HCT116 (cell line): ENCODE results near the gene RIBC2. TPM values are rescaled to one million over a fixed set of nuclear protein-coding genes. Genes with fewer than 3 reads are reported as not detected.

ENCODE experiments used
- ATAC-seq: fragments of 200-7000 bp; cut with Tn5 transposase; 2 replicates; pipeline ENCODE4 v1.9.1; 2020; ENCODE audit warnings: mild to moderate bottlenecking, moderate library complexity
- BruUV-seq: library from RNA; stranded (reverse); fragments of 400-500 nt; replicated peaks from 2 replicates; lab custom pipeline; 2021; lab: Mats Ljungman, UMichigan
- CTCF ChIA-PET: fragments of 300-600 bp; sonication (Branson Sonifier 250); formaldehyde crosslinking; loops from one replicate; lab custom pipeline; 2021; ENCODE audit warnings: antibody characterized with exemption; lab: Charles Lee
- POLR2A ChIA-PET: fragments of 300-600, 350-600 bp; sonication (Branson Sonifier 250); formaldehyde crosslinking; loops from one replicate; lab custom pipeline; 2021; ENCODE audit warnings: antibody characterized with exemption; lab: Charles Lee
- RAD21 ChIA-PET, 2 experiments: fragments of 300-600 bp; sonication (Branson Sonifier 250); formaldehyde crosslinking; loops; one replicate each; lab custom pipeline; 2023; ENCODE audit warnings: low total read pairs in 2 of 2; ENCODE audit not compliant: uncharacterized antibody in 2 of 2, unreplicated experiment in 2 of 2, low non-redundant PET in 1 of 2; lab: Charles Lee
- DNase-seq: peaks from one replicate; pipeline ENCODE4 v3.0.0-alpha.2; 2010; ENCODE audit warnings: low read depth, low spot score
- H2AFZ ChIP-seq: fragments of 200-600 bp; shearing (Covaris generic), sonication (generic); 2 replicates; pipeline ENCODE4 v1.6.1; 2017; ENCODE audit warnings: low read depth, mixed run types, mixed read lengths, antibody characterized with exemption, low read length; ENCODE audit not compliant: poor library complexity, severe bottlenecking
- H3K27ac ChIP-seq: 2 replicates; pipeline ENCODE4 v1.5.1; 2012; ENCODE audit warnings: low read depth, low read length
- H3K27me3 ChIP-seq: fragments of 200-600 bp; sonication (generic); 2 replicates; pipeline ENCODE4 v1.6.1; 2016; ENCODE audit warnings: mixed run types, low read length, mixed read lengths; ENCODE audit not compliant: insufficient read depth
- H3K36me3 ChIP-seq, 2 experiments: fragments of 200-500 bp in 1 of 2; fragments of 200-600 bp in 1 of 2; sonication (Bioruptor generic) in 1 of 2; sonication (generic) in 1 of 2; 2 replicates each; pipeline versions ENCODE4 v1.5.1 to v1.6.1; 2014 to 2016; ENCODE audit warnings: low read length in 2 of 2, inconsistent platforms in 1 of 2, mixed read lengths in 1 of 2, mixed run types in 1 of 2; ENCODE audit not compliant: insufficient read depth in 2 of 2, control insufficient read depth in 1 of 2
- H3K4me1 ChIP-seq, 2 experiments: fragments of 200-600 bp in 1 of 2; sonication (generic) in 1 of 2; 2 replicates each; pipeline versions ENCODE4 v1.5.1 to v1.6.1; 2012 to 2017; ENCODE audit warnings: low read length in 2 of 2, inconsistent platforms in 1 of 2, mild to moderate bottlenecking in 1 of 2, mixed read lengths in 1 of 2, mixed run types in 1 of 2, moderate library complexity in 1 of 2; ENCODE audit not compliant: insufficient read depth in 2 of 2, control insufficient read depth in 1 of 2
- H3K4me2 ChIP-seq: fragments of 200-600 bp; sonication (generic); 2 replicates; pipeline ENCODE4 v1.6.1; 2017; ENCODE audit warnings: mixed run types, low read length, mixed read lengths
- H3K4me3 ChIP-seq, 2 experiments: fragments of 200-600 bp in 1 of 2; sonication (generic) in 1 of 2; replicated peaks in 1 of 2; 2 replicates each; pipeline ENCODE4 v1.5.1; 2011 to 2016; ENCODE audit warnings: low read length in 2 of 2, control low read depth in 1 of 2, low read depth in 1 of 2, mild to moderate bottlenecking in 1 of 2, mixed read lengths in 1 of 2, mixed run types in 1 of 2
- H3K79me2 ChIP-seq: fragments of 200-600 bp; sonication (generic); 2 replicates; pipeline ENCODE4 v1.6.1; 2017; ENCODE audit warnings: mild to moderate bottlenecking, mixed run types, low read length, moderate library complexity, mixed read lengths; ENCODE audit not compliant: insufficient read depth
- H3K9ac ChIP-seq: fragments of 200-600 bp; sonication (generic); 2 replicates; pipeline ENCODE4 v1.6.1; 2016; ENCODE audit warnings: low read length, mixed read lengths
- H3K9me2 ChIP-seq: fragments of 200-600 bp; sonication (generic), shearing (Covaris generic); 2 replicates; pipeline ENCODE4 v1.6.1; 2017; ENCODE audit warnings: mixed run types, mild to moderate bottlenecking, moderate library complexity; ENCODE audit not compliant: insufficient read depth
- H3K9me3 ChIP-seq, 2 experiments: fragments of 200-500 bp in 1 of 2; fragments of 200-600 bp in 1 of 2; sonication (Bioruptor generic) in 1 of 2; sonication (generic) in 1 of 2; 2 replicates each; pipeline ENCODE4 v1.6.1; 2014 to 2017; ENCODE audit warnings: low read length in 2 of 2, mixed read lengths in 2 of 2, inconsistent platforms in 1 of 2, low read depth in 1 of 2, mild to moderate bottlenecking in 1 of 2, mixed run types in 1 of 2, moderate library complexity in 1 of 2; ENCODE audit not compliant: control insufficient read depth in 1 of 2, insufficient read depth in 1 of 2
- H4K20me1 ChIP-seq: fragments of 200-600 bp; sonication (generic), shearing (Covaris generic); 2 replicates; pipeline ENCODE4 v1.6.1; 2017; ENCODE audit warnings: mixed run types, mild to moderate bottlenecking, moderate library complexity; ENCODE audit not compliant: insufficient read depth
- CBX3 ChIP-seq: IDR thresholded peaks from 2 replicates; pipeline ENCODE4 v1.6.1; 2012; ENCODE audit warnings: low read depth
- CEBPB ChIP-seq: IDR thresholded peaks from 2 replicates; pipeline ENCODE4 v1.6.1; 2012; ENCODE audit warnings: low read depth
- ELF1 ChIP-seq: IDR thresholded peaks from 2 replicates; pipeline ENCODE4 v1.6.1; 2012; ENCODE audit warnings: low read depth, borderline replicate concordance
- EZH2 ChIP-seq: fragments of 200-600 bp; sonication (generic); IDR thresholded peaks from 2 replicates; pipeline ENCODE4 v1.6.1; 2017; ENCODE audit warnings: antibody characterized with exemption, mixed run types
- JUND ChIP-seq: IDR thresholded peaks from 2 replicates; pipeline ENCODE4 v1.6.1; 2012
- POLR2A ChIP-seq: IDR thresholded peaks from 2 replicates; pipeline ENCODE4 v1.7.0; 2011; ENCODE audit warnings: borderline replicate concordance; ENCODE audit not compliant: insufficient read depth, insufficient read length; ENCODE audit errors: extremely low read depth
- POLR2AphosphoS5 ChIP-seq: IDR thresholded peaks from 2 replicates; pipeline ENCODE4 v1.6.1; 2011; ENCODE audit warnings: mild to moderate bottlenecking, low read depth, low read length, moderate library complexity
- SIN3A ChIP-seq: IDR thresholded peaks from 2 replicates; pipeline ENCODE4 v1.6.1; 2012; ENCODE audit warnings: low read depth
- SP1 ChIP-seq: IDR thresholded peaks from 2 replicates; pipeline ENCODE4 v1.6.1; 2012; ENCODE audit warnings: low read depth
- SRF ChIP-seq: IDR thresholded peaks from 2 replicates; pipeline ENCODE4 v1.6.1; 2012; ENCODE audit warnings: low read depth
- ZNF274 ChIP-seq: fragments of 200-500 bp; sonication (Bioruptor generic); IDR thresholded peaks from 2 replicates; pipeline ENCODE4 v1.6.1; 2014; ENCODE audit warnings: mild to moderate bottlenecking, low read depth, low read length, inconsistent platforms
- intact Hi-C: fragments of 100-400 bp; cut with micrococcal nuclease; formaldehyde crosslinking; loops from 2 replicates; pipeline ENCODE4 v1.10.0; 2022
- total RNA-seq: library from RNA; stranded (reverse); gene quantifications from one replicate; pipeline ENCODE4 v1.2.1, GENCODE V29; 2021; ENCODE audit not compliant: unreplicated experiment
- TF ChIP-seq, protein P1 (sequence below): IDR thresholded peaks from 2 replicates; pipeline ENCODE4 v1.6.1; 2011; ENCODE audit warnings: mild to moderate bottlenecking, low read length, moderate library complexity; ENCODE audit not compliant: insufficient replicate concordance; ENCODE audit errors: extremely low read depth
- TF ChIP-seq, protein P2 (sequence below): IDR thresholded peaks from 2 replicates; pipeline ENCODE4 v1.6.1; 2012
- TF ChIP-seq, protein P3 (sequence below): IDR thresholded peaks from 2 replicates; pipeline ENCODE4 v1.6.1; 2012

Gene RIBC2
- total RNA-seq, 1 experiment from 2014 or later: 8.3 TPM

DNA sequence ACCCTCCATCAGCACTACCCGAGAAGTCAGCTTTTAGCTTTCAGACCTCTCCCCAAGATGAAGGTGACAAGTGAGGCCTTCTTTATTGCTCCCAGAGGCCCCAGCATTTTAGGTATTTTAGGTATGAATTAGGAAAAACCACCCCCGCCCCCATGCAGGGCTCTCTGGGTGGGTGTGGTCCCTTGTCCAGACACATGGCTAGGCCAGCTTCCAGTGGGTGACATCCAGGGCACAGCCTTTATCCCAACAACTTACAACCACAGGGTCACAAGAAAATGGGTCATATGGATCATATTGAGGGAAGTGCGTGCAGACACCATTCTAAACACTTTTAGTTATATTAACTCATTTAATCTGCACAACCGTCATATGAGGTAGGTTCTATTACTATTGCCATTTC lies 42.1 kb downstream of the RIBC2 start:
- TF ChIP-seq EZH2 (no peak), ELF1 (no peak), ZNF274 (no peak), POLR2A (no peak), POLR2AphosphoS5 (no peak), SIN3A (no peak), CBX3 (no peak), SRF (no peak), CEBPB (no peak), SP1 (no peak), JUND (no peak)
- TF ChIP-seq, protein P1, sequence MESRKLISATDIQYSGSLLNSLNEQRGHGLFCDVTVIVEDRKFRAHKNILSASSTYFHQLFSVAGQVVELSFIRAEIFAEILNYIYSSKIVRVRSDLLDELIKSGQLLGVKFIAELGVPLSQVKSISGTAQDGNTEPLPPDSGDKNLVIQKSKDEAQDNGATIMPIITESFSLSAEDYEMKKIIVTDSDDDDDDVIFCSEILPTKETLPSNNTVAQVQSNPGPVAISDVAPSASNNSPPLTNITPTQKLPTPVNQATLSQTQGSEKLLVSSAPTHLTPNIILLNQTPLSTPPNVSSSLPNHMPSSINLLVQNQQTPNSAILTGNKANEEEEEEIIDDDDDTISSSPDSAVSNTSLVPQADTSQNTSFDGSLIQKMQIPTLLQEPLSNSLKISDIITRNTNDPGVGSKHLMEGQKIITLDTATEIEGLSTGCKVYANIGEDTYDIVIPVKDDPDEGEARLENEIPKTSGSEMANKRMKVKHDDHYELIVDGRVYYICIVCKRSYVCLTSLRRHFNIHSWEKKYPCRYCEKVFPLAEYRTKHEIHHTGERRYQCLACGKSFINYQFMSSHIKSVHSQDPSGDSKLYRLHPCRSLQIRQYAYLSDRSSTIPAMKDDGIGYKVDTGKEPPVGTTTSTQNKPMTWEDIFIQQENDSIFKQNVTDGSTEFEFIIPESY: no peak
- TF ChIP-seq, protein P2, sequence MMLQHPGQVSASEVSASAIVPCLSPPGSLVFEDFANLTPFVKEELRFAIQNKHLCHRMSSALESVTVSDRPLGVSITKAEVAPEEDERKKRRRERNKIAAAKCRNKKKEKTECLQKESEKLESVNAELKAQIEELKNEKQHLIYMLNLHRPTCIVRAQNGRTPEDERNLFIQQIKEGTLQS: no peak
- TF ChIP-seq, protein P3, sequence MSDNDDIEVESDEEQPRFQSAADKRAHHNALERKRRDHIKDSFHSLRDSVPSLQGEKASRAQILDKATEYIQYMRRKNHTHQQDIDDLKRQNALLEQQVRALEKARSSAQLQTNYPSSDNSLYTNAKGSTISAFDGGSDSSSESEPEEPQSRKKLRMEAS: no peak
- TF ChIP-seq, all 23 proteins: peak for 0
- H3K36me3 ChIP-seq: no peaks in the 10 kb centered on the region
- no peaks in the 10 kb centered on the region for H3K27me3 ChIP-seq
- H3K4me3 ChIP-seq: no peak overlapping the region
- H2AFZ ChIP-seq: no peak overlapping the region
- intact Hi-C loops: no loop called here
- H3K4me1 ChIP-seq: no peaks in the 10 kb centered on the region
- ChIA-PET POLR2A (no interaction called here), CTCF (no interaction called here), RAD21 (no interaction called here)
- no peaks in the 10 kb centered on the region for H3K9me2 ChIP-seq
- no peak overlapping the region for H3K9ac ChIP-seq
- H3K79me2 ChIP-seq: no peaks in the 10 kb centered on the region
- BruUV-seq: no TSS peak
- no peak for ATAC-seq
- H4K20me1 ChIP-seq: no peaks in the 10 kb centered on the region
- no peak overlapping the region for H3K27ac ChIP-seq
- H3K9me3 ChIP-seq: no peaks in the 10 kb centered on the region
- no peak for DNase-seq
- H3K4me2 ChIP-seq: no peak overlapping the region
